HepG2 (cell line): Measurements from ENCODE around the gene STAP2. TPM values are rescaled to one million over a fixed set of nuclear protein-coding genes. Genes with fewer than 3 reads are reported as not detected.
A peak's percentile ranks its signal among the peaks of the same experiment; 100 is the strongest.

Experiments used
- BHLHE40 ChIP-seq: IDR thresholded peaks from 2 replicates; pipeline ENCODE4 v1.6.1; 2011; ENCODE audit warnings: low read length, improper control_type of control experiment
- EED ChIP-seq: sonication (generic); formaldehyde crosslinking; IDR thresholded peaks from 2 replicates; pipeline ENCODE4 v1.5.0; 2020; ENCODE audit warnings: mild to moderate bottlenecking, missing genetic modification reagents
- HNRNPLL ChIP-seq: fragments of 200-400 bp; formaldehyde crosslinking; IDR thresholded peaks from 2 replicates; pipeline ENCODE4 v1.6.1; 2017; ENCODE audit warnings: mild to moderate bottlenecking, low read depth, low read length; ENCODE audit not compliant: poor library complexity, severe bottlenecking
- NR2F1 ChIP-seq, 2 experiments: fragments of 450-650 bp in 1 of 2; formaldehyde crosslinking in 1 of 2; IDR thresholded peaks; 2 replicates each; pipeline versions ENCODE4 v1.5.0 to v1.6.1; 2016 to 2020; ENCODE audit warnings: mild to moderate bottlenecking in 1 of 2, missing compliant biosample characterization in 1 of 2, missing genetic modification reagents in 1 of 2, moderate library complexity in 1 of 2
- POLR2A ChIP-seq, 2 experiments: IDR thresholded peaks; 2 replicates each; pipeline ENCODE4 v1.6.1; 2011; ENCODE audit warnings: low read depth in 2 of 2, low read length in 2 of 2, mild to moderate bottlenecking in 1 of 2, moderate library complexity in 1 of 2; ENCODE audit not compliant: insufficient read depth in 1 of 2
- RBM39 ChIP-seq: fragments of 200-400 bp; formaldehyde crosslinking; IDR thresholded peaks from one replicate; pipeline ENCODE4 v1.6.1; 2018; ENCODE audit warnings: antibody characterized with exemption, mild to moderate bottlenecking, low read depth, low read length; ENCODE audit not compliant: poor library complexity, severe bottlenecking
- SAFB2 ChIP-seq: sonication (generic); formaldehyde crosslinking; IDR thresholded peaks from 2 replicates; pipeline ENCODE4 v1.5.1; 2020; ENCODE audit warnings: missing genetic modification reagents, low read depth, mild to moderate bottlenecking, borderline replicate concordance
- SCMH1 ChIP-seq: sonication (generic); formaldehyde crosslinking; IDR thresholded peaks from 2 replicates; pipeline ENCODE4 v1.9.0; 2021; ENCODE audit warnings: missing genetic modification reagents, mild to moderate bottlenecking, borderline replicate concordance
- SIN3A ChIP-seq: IDR thresholded peaks from 2 replicates; pipeline ENCODE4 v1.6.1; 2011; ENCODE audit warnings: low read depth, mild to moderate bottlenecking, control low read depth, low read length, borderline replicate concordance
- SOX5 ChIP-seq: IDR thresholded peaks from 2 replicates; pipeline ENCODE4 v1.6.1; 2016; ENCODE audit warnings: borderline replicate concordance
- THAP9 ChIP-seq: sonication (generic); formaldehyde crosslinking; IDR thresholded peaks from 2 replicates; pipeline ENCODE4; 2020; ENCODE audit warnings: missing genetic modification reagents, mild to moderate bottlenecking, borderline replicate concordance
- THRA ChIP-seq: sonication (generic); formaldehyde crosslinking; IDR thresholded peaks from 2 replicates; pipeline ENCODE4 v1.4.0; 2020; ENCODE audit warnings: missing genetic modification reagents, borderline replicate concordance
- ZBTB1 ChIP-seq: sonication (generic); formaldehyde crosslinking; IDR thresholded peaks from 2 replicates; pipeline ENCODE4 v1.4.0; 2020; ENCODE audit warnings: missing genetic modification reagents, borderline replicate concordance
- ZBTB20 ChIP-seq: sonication (generic); formaldehyde crosslinking; IDR thresholded peaks from 2 replicates; pipeline ENCODE4 v1.8.1; 2023; ENCODE audit warnings: missing genetic modification reagents, low read depth, mild to moderate bottlenecking, borderline replicate concordance
- ZBTB26 ChIP-seq: IDR thresholded peaks from 2 replicates; pipeline ENCODE4 v1.6.1; 2016; ENCODE audit warnings: missing compliant biosample characterization, missing genetic modification reagents, borderline replicate concordance
- ZMYM2 ChIP-seq: sonication (generic); formaldehyde crosslinking; IDR thresholded peaks from 2 replicates; pipeline ENCODE4 v1.8.0; 2022; ENCODE audit warnings: mild to moderate bottlenecking, missing genetic modification reagents
- ZNF18 ChIP-seq: sonication (generic); formaldehyde crosslinking; IDR thresholded peaks from 2 replicates; pipeline ENCODE4 v1.8.0; 2022; ENCODE audit warnings: mild to moderate bottlenecking, missing genetic modification reagents; ENCODE audit not compliant: insufficient replicate concordance
- ZNF256 ChIP-seq: sonication (generic); formaldehyde crosslinking; conservative IDR thresholded peaks from 2 replicates; pipeline ENCODE4 v1.4.0; 2020; ENCODE audit warnings: missing genetic modification reagents
- ZNF292 ChIP-seq: sonication (generic); formaldehyde crosslinking; IDR thresholded peaks from 2 replicates; pipeline ENCODE4 v1.8.1; 2022; ENCODE audit warnings: mild to moderate bottlenecking, low read depth, missing genetic modification reagents, borderline replicate concordance
- ZNF33A ChIP-seq: sonication (generic); formaldehyde crosslinking; IDR thresholded peaks from 2 replicates; pipeline ENCODE4 v1.5.1; 2020; ENCODE audit warnings: missing genetic modification reagents, mild to moderate bottlenecking, moderate library complexity, borderline replicate concordance
- ZNF766 ChIP-seq: sonication (generic); formaldehyde crosslinking; IDR thresholded peaks from 2 replicates; pipeline ENCODE4 v1.5.0; 2020; ENCODE audit warnings: missing genetic modification reagents, borderline replicate concordance
- polyA plus RNA-seq, 8 experiments: library from polyadenylated mRNA; depleted of rRNA in 3 of 8; stranded (reverse) in 7 of 8; unstranded in 1 of 8; fragments of >200 nt; fragmentation: Illumina TruSeq in 4 of 8; extraction: Trizol in 4 of 8; gene quantifications; 2 replicates each; pipeline versions ENCODE4 v1.2.1 to v1.2.3, GENCODE V29; 2011 to 2016; ENCODE audit warnings: low read depth in 4 of 8, missing spikeins in 1 of 8, mixed read lengths in 1 of 8; ENCODE audit not compliant: insufficient read depth in 1 of 8
- total RNA-seq, 5 experiments: library from RNA; depleted of rRNA; stranded (reverse); fragments of >200 nt; fragmentation: Illumina TruSeq; extraction: Trizol; gene quantifications; 2 replicates each; pipeline ENCODE4 v1.2.3, GENCODE V29; 2016; ENCODE audit warnings: low read depth in 1 of 5

The STAP2 gene
- total and polyA plus RNA-seq, 2 of the 13 experiments (the other 11 are each of a cell fraction or from before 2014, with no cell fraction given) = 39.0 to 43.7 TPM

- TF ChIP-seq ZBTB1 (no peak), RBM39 (peak; percentile 45), POLR2A (IDR thresholded peaks at IDR 0.05; ENCODE audit: insufficient read depth in 1 of 2, low read depth in 2 of 2, low read length in 2 of 2) (peak in 1 of 2 experiments; percentile 72; a peak in 1 of 4 replicates), SCMH1 (CRISPR knock-in tag) (no peak), THAP9 (0 out of 2 replicates have a peak, but pooled peaks have one; percentile 50), SIN3A (no peak), ZNF33A (CRISPR knock-in tag) (peak; percentile 92; the same call in 1 of the 2 replicates), THRA (CRISPR knock-in tag) (no peak), ZBTB20 (CRISPR knock-in tag) (0 out of 2 replicates have a peak, but pooled peaks have one; percentile 54), NR2F1 (CRISPR knock-in tag; IDR thresholded peaks at IDR 0.05) (no peak), ZMYM2 (0 out of 2 replicates have a peak, but pooled peaks have one; percentile 71), SOX5 (CRISPR knock-in tag) (0 out of 2 replicates have a peak, but pooled peaks have one; percentile 54), ZNF292 (CRISPR knock-in tag) (no peak), EED (CRISPR knock-in tag) (no peak), BHLHE40 (no peak), ZNF766 (CRISPR knock-in tag) (no peak), HNRNPLL (no peak), ZBTB26 (peak; percentile 41; the same call in 1 of the 2 replicates), SAFB2 (CRISPR knock-in tag) (no peak), ZNF18 (CRISPR knock-in tag) (peak; percentile 71), ZNF256 (CRISPR knock-in tag) (0 out of 2 replicates have a peak, but pooled peaks have one; percentile 37)
Observed at GRCh38 chr19:4342314-4342614, 3.6 kb upstream of the STAP2 start (continued).
